DOHH2 (cell line): ENCODE measurements around the gene GCAT.

Experiments
- H3F3A ChIP-seq: fragments of 200-600 bp; sonication (generic), shearing (Covaris generic); 2 replicates; pipeline ENCODE4 v1.6.0; 2016; ENCODE audit warnings: antibody characterized with exemption, mild to moderate bottlenecking; ENCODE audit not compliant: control insufficient read depth, insufficient read depth
- H3K27ac ChIP-seq: fragments of 200-600 bp; sonication (generic); 2 replicates; pipeline ENCODE4 v1.5.1; 2014; ENCODE audit warnings: low read depth, mild to moderate bottlenecking, low read length, moderate library complexity
- H3K27me3 ChIP-seq: fragments of 200-600 bp; sonication (generic); 2 replicates; pipeline ENCODE4 v1.6.1; 2014; ENCODE audit warnings: mild to moderate bottlenecking, low read length, mixed read lengths; ENCODE audit not compliant: control insufficient read depth
- H3K36me3 ChIP-seq: fragments of 200-600 bp; sonication (generic); 2 replicates; pipeline ENCODE4 v1.6.1; 2014; ENCODE audit warnings: mild to moderate bottlenecking, low read length, moderate library complexity, mixed read lengths; ENCODE audit not compliant: control insufficient read depth
- H3K4me1 ChIP-seq: fragments of 200-600 bp; sonication (generic); 2 replicates; pipeline ENCODE4 v1.6.1; 2014; ENCODE audit warnings: mild to moderate bottlenecking, low read length, mixed read lengths; ENCODE audit not compliant: control insufficient read depth
- H3K4me2 ChIP-seq: fragments of 200-600 bp; sonication (generic); 2 replicates; pipeline ENCODE4 v1.6.0; 2014; ENCODE audit warnings: mild to moderate bottlenecking, low read length, moderate library complexity
- H3K4me3 ChIP-seq: fragments of 200-600 bp; sonication (generic); 2 replicates; pipeline ENCODE4 v1.5.1; 2014; ENCODE audit warnings: mild to moderate bottlenecking, low read length, mixed read lengths
- H3K79me2 ChIP-seq: fragments of 200-600 bp; sonication (generic); 2 replicates; pipeline ENCODE4 v1.6.1; 2014; ENCODE audit warnings: mild to moderate bottlenecking, low read length, mixed read lengths; ENCODE audit not compliant: control insufficient read depth
- H3K9me2 ChIP-seq: fragments of 200-600 bp; sonication (generic); replicated peaks from 2 replicates; pipeline ENCODE4 v1.6.1; 2014; ENCODE audit warnings: mild to moderate bottlenecking, low read length, mixed read lengths; ENCODE audit not compliant: control insufficient read depth
- H3K9me3 ChIP-seq: fragments of 200-600 bp; sonication (generic); 2 replicates; pipeline ENCODE4 v1.6.1; 2014; ENCODE audit warnings: antibody characterized with exemption, low read length, mixed read lengths; ENCODE audit not compliant: control insufficient read depth, insufficient read depth
- H4K20me1 ChIP-seq: fragments of 200-600 bp; sonication (generic); 2 replicates; pipeline ENCODE4 v1.6.0; 2014; ENCODE audit warnings: low read depth, mild to moderate bottlenecking, antibody characterized with exemption, low read length, moderate library complexity; ENCODE audit not compliant: control insufficient read depth, insufficient read depth
- EZH2phosphoT487 ChIP-seq: fragments of 200-600 bp; sonication (generic); IDR thresholded peaks from 2 replicates; pipeline ENCODE4 v1.6.1; 2017; ENCODE audit warnings: borderline replicate concordance, mild to moderate bottlenecking, antibody characterized with exemption, low read length, moderate library complexity, mixed read lengths
- TF ChIP-seq, protein P1 (sequence below): fragments of 200-600 bp; sonication (generic); IDR thresholded peaks from one replicate; pipeline ENCODE4 v1.5.1; 2014; ENCODE audit warnings: antibody characterized with exemption, mild to moderate bottlenecking, low read depth, low read length; ENCODE audit not compliant: poor library complexity, severe bottlenecking

The GCAT gene

DNA sequence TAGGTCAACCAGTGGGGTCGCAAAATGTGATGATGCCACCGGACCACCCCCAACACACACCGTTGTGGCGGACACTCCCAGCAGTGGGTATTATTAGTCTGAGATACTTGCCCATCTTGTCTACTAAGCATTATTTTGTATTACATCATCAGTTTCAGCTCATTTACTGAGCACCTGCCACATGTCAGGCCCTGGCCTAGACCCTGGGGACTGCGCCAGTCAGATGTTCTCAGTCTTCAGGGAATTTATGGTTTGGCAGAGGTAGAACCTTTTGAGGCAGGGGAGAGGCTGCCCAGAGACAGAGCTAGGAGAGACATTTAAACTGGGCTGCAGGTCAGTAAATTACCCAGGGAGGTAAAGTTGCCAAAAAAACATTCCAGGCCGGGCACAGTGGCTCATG lies 43.1 kb upstream of the GCAT start:
- Histone ChIP-seq H3K36me3 (peaks cover under 1% of the 10 kb centered on the region), H4K20me1 (no peaks in the 10 kb centered on the region), H3K4me2 (no peak overlapping the region)

DNA sequence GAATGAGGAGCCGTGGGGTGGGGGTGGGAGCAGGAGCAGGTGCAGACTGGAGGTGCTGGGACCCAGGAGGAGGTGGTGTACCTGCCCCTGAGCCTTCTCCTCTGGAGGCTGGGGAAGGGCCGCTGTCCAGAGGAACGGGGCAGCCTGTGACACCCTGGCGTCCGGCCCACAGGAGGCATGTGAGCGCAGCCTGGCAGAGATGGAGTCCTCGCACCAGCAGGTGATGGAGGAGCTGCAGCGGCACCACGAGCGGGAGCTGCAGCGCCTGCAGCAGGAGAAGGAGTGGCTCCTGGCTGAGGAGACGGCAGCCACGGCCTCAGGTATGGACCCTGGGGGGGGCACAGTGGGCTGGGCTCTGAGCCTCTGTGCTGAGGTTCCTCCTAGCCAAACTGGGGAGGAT lies 42.2 kb upstream of the GCAT start:
- Histone ChIP-seq H3K27ac (no peak overlapping the region), H3F3A (no peaks in the 10 kb centered on the region), H3K27me3 (no peaks in the 10 kb centered on the region), H4K20me1 (no peaks in the 10 kb centered on the region), H3K4me3 (no peak overlapping the region), H3K36me3 (no peaks in the 10 kb centered on the region), H3K9me2 (no peaks in the 10 kb centered on the region), H3K79me2 (no peaks in the 10 kb centered on the region), H3K9me3 (no peaks in the 10 kb centered on the region), H3K4me1 (no peaks in the 10 kb centered on the region), H3K4me2 (no peak overlapping the region)
- TF ChIP-seq EZH2phosphoT487, result no peak
- TF ChIP-seq, protein P1, sequence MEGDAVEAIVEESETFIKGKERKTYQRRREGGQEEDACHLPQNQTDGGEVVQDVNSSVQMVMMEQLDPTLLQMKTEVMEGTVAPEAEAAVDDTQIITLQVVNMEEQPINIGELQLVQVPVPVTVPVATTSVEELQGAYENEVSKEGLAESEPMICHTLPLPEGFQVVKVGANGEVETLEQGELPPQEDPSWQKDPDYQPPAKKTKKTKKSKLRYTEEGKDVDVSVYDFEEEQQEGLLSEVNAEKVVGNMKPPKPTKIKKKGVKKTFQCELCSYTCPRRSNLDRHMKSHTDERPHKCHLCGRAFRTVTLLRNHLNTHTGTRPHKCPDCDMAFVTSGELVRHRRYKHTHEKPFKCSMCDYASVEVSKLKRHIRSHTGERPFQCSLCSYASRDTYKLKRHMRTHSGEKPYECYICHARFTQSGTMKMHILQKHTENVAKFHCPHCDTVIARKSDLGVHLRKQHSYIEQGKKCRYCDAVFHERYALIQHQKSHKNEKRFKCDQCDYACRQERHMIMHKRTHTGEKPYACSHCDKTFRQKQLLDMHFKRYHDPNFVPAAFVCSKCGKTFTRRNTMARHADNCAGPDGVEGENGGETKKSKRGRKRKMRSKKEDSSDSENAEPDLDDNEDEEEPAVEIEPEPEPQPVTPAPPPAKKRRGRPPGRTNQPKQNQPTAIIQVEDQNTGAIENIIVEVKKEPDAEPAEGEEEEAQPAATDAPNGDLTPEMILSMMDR, result no peak

More for the DNA sequence above, 43.1 kb upstream of the GCAT start:
- H3K4me1 ChIP-seq, result no peaks in the 10 kb centered on the region
- H3K27me3 ChIP-seq, result no peaks in the 10 kb centered on the region
- no peak overlapping the region for H3K27ac ChIP-seq
- no peaks in the 10 kb centered on the region for H3K79me2 ChIP-seq
- H3K4me3 ChIP-seq, result no peak overlapping the region
- no peaks in the 10 kb centered on the region for H3F3A ChIP-seq
- no peaks in the 10 kb centered on the region for H3K9me2 ChIP-seq
- TF ChIP-seq EZH2phosphoT487, result no peak
- TF ChIP-seq, protein P1, result no peak
- H3K9me3 ChIP-seq, result no peaks in the 10 kb centered on the region

DNA sequence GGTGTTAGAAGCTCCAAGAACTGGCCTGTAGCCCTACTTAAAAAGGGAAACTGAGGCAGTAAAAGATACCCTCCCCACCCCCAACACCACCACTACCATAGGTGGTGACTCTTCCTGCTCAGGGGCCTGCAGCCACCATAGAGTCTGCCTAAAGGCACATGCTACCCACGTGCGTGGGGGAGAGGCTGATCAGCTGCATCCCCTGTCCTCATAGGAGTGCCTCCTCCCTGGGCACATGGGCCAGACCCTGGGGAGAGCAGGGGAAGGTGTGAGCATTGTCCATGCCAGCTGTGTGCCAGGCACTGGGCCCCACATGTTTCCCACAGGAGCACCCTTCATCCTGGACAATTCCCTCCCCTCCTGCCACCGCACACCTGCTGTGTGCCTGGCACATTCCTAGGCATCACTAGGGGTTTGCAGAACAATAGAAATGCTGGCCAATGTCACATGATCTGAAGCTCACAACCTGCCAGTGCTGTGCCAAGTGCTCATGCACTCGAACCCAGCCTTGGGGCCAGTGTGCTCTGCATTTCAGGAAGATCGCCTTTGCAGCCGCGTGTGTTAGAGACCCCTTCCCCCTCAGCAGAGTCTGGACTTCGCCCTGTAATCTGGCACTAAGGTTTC lies 41.7 kb upstream of the GCAT start:
- H3K4me1 ChIP-seq, result no peaks in the 10 kb centered on the region
- H3K4me3 ChIP-seq, result no peak overlapping the region
- H3K27ac ChIP-seq, result no peak overlapping the region
- TF ChIP-seq, protein P1, result no peak
- TF ChIP-seq EZH2phosphoT487, result no peak
- H3K79me2 ChIP-seq, result no peaks in the 10 kb centered on the region
- no peaks in the 10 kb centered on the region for H3K36me3 ChIP-seq
- no peaks in the 10 kb centered on the region for H3F3A ChIP-seq
- H3K4me2 ChIP-seq, result no peak overlapping the region
- no peaks in the 10 kb centered on the region for H3K27me3 ChIP-seq
- no peaks in the 10 kb centered on the region for H4K20me1 ChIP-seq
- H3K9me3 ChIP-seq, result no peaks in the 10 kb centered on the region
- H3K9me2 ChIP-seq, result no peaks in the 10 kb centered on the region
